ENCODE results near the gene CFAP299.

The CFAP299 gene

DNA sequence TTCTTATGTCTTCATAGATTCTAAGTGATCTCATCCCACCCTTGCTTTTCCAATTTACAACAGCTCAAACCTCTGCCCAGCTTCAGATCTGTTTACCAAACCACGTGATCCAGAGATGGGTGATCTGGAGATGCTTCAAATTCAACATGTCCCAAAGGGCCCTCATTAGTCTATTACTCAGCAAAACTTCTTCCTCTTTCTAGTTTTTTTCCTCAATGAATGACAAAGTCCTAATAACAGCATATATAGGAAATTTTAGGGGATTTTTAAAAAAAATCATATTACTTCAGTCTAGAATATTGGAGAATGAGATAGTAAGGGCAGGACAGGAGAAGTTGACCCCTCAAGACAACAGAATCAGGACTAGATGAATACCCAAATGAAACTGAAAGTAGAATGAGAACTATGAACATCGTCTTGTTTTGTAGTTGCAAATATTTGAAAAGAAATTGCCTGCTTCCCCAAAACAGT, 127.1 kb downstream of the CFAP299 start:
- H3F3A ChIP-seq (ENCODE audit: insufficient read depth, low read length) = no peaks in the 10 kb centered on the region
- H4K20me1 ChIP-seq (ENCODE audit: insufficient read depth, low read length) = no peaks in the 10 kb centered on the region
- no peak overlapping the region for H3K9ac ChIP-seq (ENCODE audit: low read length)
- no peak for TF ChIP-seq EZH2 (IDR thresholded peaks at IDR 0.05; ENCODE audit: borderline replicate concordance, low read length)
- TF ChIP-seq, protein P1, sequence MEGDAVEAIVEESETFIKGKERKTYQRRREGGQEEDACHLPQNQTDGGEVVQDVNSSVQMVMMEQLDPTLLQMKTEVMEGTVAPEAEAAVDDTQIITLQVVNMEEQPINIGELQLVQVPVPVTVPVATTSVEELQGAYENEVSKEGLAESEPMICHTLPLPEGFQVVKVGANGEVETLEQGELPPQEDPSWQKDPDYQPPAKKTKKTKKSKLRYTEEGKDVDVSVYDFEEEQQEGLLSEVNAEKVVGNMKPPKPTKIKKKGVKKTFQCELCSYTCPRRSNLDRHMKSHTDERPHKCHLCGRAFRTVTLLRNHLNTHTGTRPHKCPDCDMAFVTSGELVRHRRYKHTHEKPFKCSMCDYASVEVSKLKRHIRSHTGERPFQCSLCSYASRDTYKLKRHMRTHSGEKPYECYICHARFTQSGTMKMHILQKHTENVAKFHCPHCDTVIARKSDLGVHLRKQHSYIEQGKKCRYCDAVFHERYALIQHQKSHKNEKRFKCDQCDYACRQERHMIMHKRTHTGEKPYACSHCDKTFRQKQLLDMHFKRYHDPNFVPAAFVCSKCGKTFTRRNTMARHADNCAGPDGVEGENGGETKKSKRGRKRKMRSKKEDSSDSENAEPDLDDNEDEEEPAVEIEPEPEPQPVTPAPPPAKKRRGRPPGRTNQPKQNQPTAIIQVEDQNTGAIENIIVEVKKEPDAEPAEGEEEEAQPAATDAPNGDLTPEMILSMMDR (IDR thresholded peaks at IDR 0.05; ENCODE audit: low read length) = no peak
- H3K4me3 ChIP-seq (ENCODE audit: low read depth, low read length, poor library complexity, severe bottlenecking) = peak overlapping the region; percentile 14
- H3K4me1 ChIP-seq (ENCODE audit: insufficient read depth, low read length, severe bottlenecking) = peaks cover 26% of the 10 kb centered on the region
- H3K27me3 ChIP-seq (ENCODE audit: insufficient read depth, low read length) = no peaks in the 10 kb centered on the region
- no peaks in the 10 kb centered on the region for H3K9me2 ChIP-seq (ENCODE audit: low read depth, low read length)
- H3K79me2 ChIP-seq (ENCODE audit: insufficient read depth, low read length) = no peaks in the 10 kb centered on the region
- no peaks in the 10 kb centered on the region for H3K9me3 ChIP-seq (ENCODE audit: low read length)
- peak overlapping the region; percentile 64 for H2AFZ ChIP-seq (ENCODE audit: low read length)
- no peaks in the 10 kb centered on the region for H3K36me3 ChIP-seq (ENCODE audit: insufficient read depth, low read length)
- peak overlapping the region; percentile 24 for H3K27ac ChIP-seq (ENCODE audit: low read depth, low read length, poor library complexity, severe bottlenecking)
- peak overlapping the region; percentile 54 for H3K4me2 ChIP-seq (ENCODE audit: low read length)

DNA sequence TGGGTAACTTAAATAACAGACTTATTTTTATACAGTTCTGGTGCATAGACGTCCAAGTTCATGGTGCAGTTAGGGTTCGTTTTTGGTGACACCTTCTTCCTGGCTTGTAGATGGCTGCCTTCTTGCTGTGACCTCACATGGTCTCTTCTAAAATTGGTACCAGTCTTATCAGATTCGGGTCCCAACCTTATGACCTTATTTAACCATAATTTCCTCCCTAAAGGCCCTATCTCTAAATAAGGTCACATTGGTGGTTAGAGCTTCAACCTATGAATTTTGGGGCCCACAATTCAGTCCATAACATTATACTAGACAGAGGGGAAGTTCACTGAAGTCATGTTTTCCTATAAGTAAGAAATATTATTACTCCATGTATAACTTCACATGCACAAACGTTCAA, 128.0 kb downstream of the CFAP299 start:
- Histone ChIP-seq H3K9me3 (ENCODE audit: low read length) (no peaks in the 10 kb centered on the region), H3F3A (ENCODE audit: insufficient read depth, low read length) (no peaks in the 10 kb centered on the region), H3K9me2 (ENCODE audit: low read depth, low read length) (no peaks in the 10 kb centered on the region), H3K4me1 (ENCODE audit: insufficient read depth, low read length, severe bottlenecking) (peaks cover 26% of the 10 kb centered on the region), H3K9ac (ENCODE audit: low read length) (no peak overlapping the region), H2AFZ (ENCODE audit: low read length) (peak overlapping the region; percentile 64), H4K20me1 (ENCODE audit: insufficient read depth, low read length) (no peaks in the 10 kb centered on the region), H3K27ac (ENCODE audit: low read depth, low read length, poor library complexity, severe bottlenecking) (no peak overlapping the region), H3K79me2 (ENCODE audit: insufficient read depth, low read length) (no peaks in the 10 kb centered on the region), H3K27me3 (ENCODE audit: insufficient read depth, low read length) (no peaks in the 10 kb centered on the region), H3K36me3 (ENCODE audit: insufficient read depth, low read length) (no peaks in the 10 kb centered on the region), H3K4me3 (ENCODE audit: low read depth, low read length, poor library complexity, severe bottlenecking) (no peak overlapping the region), H3K4me2 (ENCODE audit: low read length) (no peak overlapping the region)
- TF ChIP-seq, protein P1 (IDR thresholded peaks at IDR 0.05; ENCODE audit: low read length) = no peak
- TF ChIP-seq EZH2 (IDR thresholded peaks at IDR 0.05; ENCODE audit: borderline replicate concordance, low read length) = no peak

DNA sequence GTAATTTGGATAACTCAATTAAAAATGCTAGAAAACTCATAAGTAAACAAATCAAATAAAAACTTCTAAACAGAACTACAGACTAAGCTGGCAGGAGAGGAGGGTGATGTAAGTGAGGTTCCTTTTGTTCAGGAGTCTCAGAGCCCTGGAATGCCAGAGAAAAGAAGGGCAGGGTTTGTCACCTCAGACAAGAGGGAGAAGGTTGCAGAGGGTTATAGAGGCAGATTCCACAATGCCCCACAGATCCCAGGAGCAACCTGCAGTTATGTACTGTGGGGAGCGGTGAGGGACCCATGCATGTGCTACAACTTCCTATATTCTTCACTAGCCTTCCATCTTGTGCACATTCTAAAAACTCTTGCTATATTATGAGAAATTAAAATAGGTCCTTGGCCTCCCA, 129.7 kb downstream of the CFAP299 start:
- Histone ChIP-seq H3K27ac (ENCODE audit: low read depth, low read length, poor library complexity, severe bottlenecking) (no peak overlapping the region), H3F3A (ENCODE audit: insufficient read depth, low read length) (no peaks in the 10 kb centered on the region), H3K9me2 (ENCODE audit: low read depth, low read length) (no peaks in the 10 kb centered on the region), H3K79me2 (ENCODE audit: insufficient read depth, low read length) (no peaks in the 10 kb centered on the region), H3K27me3 (ENCODE audit: insufficient read depth, low read length) (no peaks in the 10 kb centered on the region), H3K4me2 (ENCODE audit: low read length) (no peak overlapping the region), H4K20me1 (ENCODE audit: insufficient read depth, low read length) (no peaks in the 10 kb centered on the region), H3K9me3 (ENCODE audit: low read length) (no peaks in the 10 kb centered on the region), H3K4me1 (ENCODE audit: insufficient read depth, low read length, severe bottlenecking) (peaks cover 29% of the 10 kb centered on the region), H2AFZ (ENCODE audit: low read length) (0 out of 2 replicates have a peak overlapping the region, but pooled peaks have one; percentile 3), H3K36me3 (ENCODE audit: insufficient read depth, low read length) (no peaks in the 10 kb centered on the region), H3K9ac (ENCODE audit: low read length) (no peak overlapping the region), H3K4me3 (ENCODE audit: low read depth, low read length, poor library complexity, severe bottlenecking) (no peak overlapping the region)
- TF ChIP-seq, protein P1 (IDR thresholded peaks at IDR 0.05; ENCODE audit: low read length) = no peak
